H1 (cell line): ENCODE measurements around the gene TBX4. TPM values are rescaled to one million over a fixed set of nuclear protein-coding genes. Genes with fewer than 3 reads are reported as not detected.

Experiments used
- CTCF ChIA-PET: fragments of 300-600 bp; sonication (Branson Sonifier 250); formaldehyde crosslinking; loops from one replicate; lab custom pipeline; 2021; ENCODE audit not compliant: partially characterized antibody; lab: Charles Lee
- POLR2A ChIA-PET: fragments of 300-600 bp; sonication (Branson Sonifier 250); formaldehyde crosslinking; loops from one replicate; lab custom pipeline; 2021; ENCODE audit warnings: inconsistent platforms; ENCODE audit not compliant: partially characterized antibody; lab: Charles Lee
- DNase-seq, 2 experiments: peaks; one replicate each; pipeline versions ENCODE4 v3.0.0 to v3.0.0-alpha.2; 2010 to 2022; ENCODE audit warnings: low spot score in 2 of 2, low read depth in 1 of 2, mixed read lengths in 1 of 2
- FAIRE-seq: peaks from 2 replicates; lab custom pipeline; 2011; peaks lifted over from hg19 to GRCh38; lab: Jason Lieb, UNC
- H2AFZ ChIP-seq: 2 replicates; pipeline ENCODE4 v1.8.1; 2012; ENCODE audit warnings: low read length, inconsistent platforms
- H2AK5ac ChIP-seq: 2 replicates; pipeline ENCODE4 v1.6.1; 2013; ENCODE audit warnings: low read depth, low read length
- H2BK120ac ChIP-seq: replicated peaks from 2 replicates; pipeline ENCODE3; 2013; ENCODE audit warnings: low read depth, low read length, inconsistent platforms
- H2BK12ac ChIP-seq: 2 replicates; pipeline ENCODE4 v1.6.1; 2013; ENCODE audit warnings: low read depth, low read length
- H2BK15ac ChIP-seq: 2 replicates; pipeline ENCODE4 v1.6.1; 2013; ENCODE audit warnings: low read length
- H2BK20ac ChIP-seq: 2 replicates; pipeline ENCODE4 v1.6.1; 2013; ENCODE audit warnings: low read length
- H2BK5ac ChIP-seq: 2 replicates; pipeline ENCODE4 v1.6.1; 2013; ENCODE audit warnings: low read depth, low read length
- H3K14ac ChIP-seq: 2 replicates; pipeline ENCODE4 v1.6.1; 2013; ENCODE audit warnings: inconsistent platforms; ENCODE audit not compliant: insufficient read length
- H3K18ac ChIP-seq: 2 replicates; pipeline ENCODE4 v1.6.1; 2013; ENCODE audit warnings: low read length; ENCODE audit errors: extremely low read depth
- H3K23ac ChIP-seq: 2 replicates; pipeline ENCODE4 v1.6.1; 2013; ENCODE audit warnings: inconsistent platforms; ENCODE audit not compliant: insufficient read length
- H3K23me2 ChIP-seq: 2 replicates; pipeline ENCODE4 v1.6.1; 2013; ENCODE audit warnings: low read depth, low read length
- H3K27ac ChIP-seq: 2 replicates; pipeline ENCODE4 v1.6.1; 2011; ENCODE audit warnings: low read depth, low read length, inconsistent platforms
- H3K27me3 ChIP-seq, 4 experiments: replicated peaks in 1 of 4; 1 replicate in 1 of 4; 2 replicates in 3 of 4; pipeline versions ENCODE4 v1.6.1 to v1.8.1; 2011 to 2013; ENCODE audit warnings: low read length in 3 of 4, mild to moderate bottlenecking in 3 of 4, inconsistent platforms in 2 of 4, mixed read lengths in 2 of 4, moderate library complexity in 1 of 4; ENCODE audit not compliant: control insufficient read depth in 3 of 4, insufficient read depth in 3 of 4; ENCODE audit errors: extremely low read depth in 1 of 4
- H3K36me3 ChIP-seq, 4 experiments: 2 replicates each; pipeline versions ENCODE4 v1.6.1 to v1.8.1; 2011 to 2013; ENCODE audit warnings: mild to moderate bottlenecking in 4 of 4, low read length in 3 of 4, moderate library complexity in 2 of 4, control low read depth in 1 of 4, inconsistent platforms in 1 of 4; ENCODE audit not compliant: insufficient read depth in 4 of 4, control insufficient read depth in 2 of 4
- H3K4ac ChIP-seq: replicated peaks from 2 replicates; pipeline ENCODE3; 2013; ENCODE audit warnings: low read length, low read depth, mixed read lengths, inconsistent platforms; ENCODE audit not compliant: insufficient read length
- H3K4me1 ChIP-seq, 4 experiments: replicated peaks in 1 of 4; 1 replicate in 1 of 4; 2 replicates in 3 of 4; pipeline versions ENCODE4 v1.6.1 to v1.8.1; 2011 to 2013; ENCODE audit warnings: low read length in 3 of 4, inconsistent platforms in 2 of 4, mixed read lengths in 1 of 4; ENCODE audit not compliant: insufficient read depth in 4 of 4, control insufficient read depth in 3 of 4
- H3K4me2 ChIP-seq, 2 experiments: 2 replicates each; pipeline versions ENCODE4 v1.6.1 to v1.8.1; 2011 to 2013; ENCODE audit warnings: low read depth in 2 of 2, low read length in 2 of 2, control low read depth in 1 of 2, inconsistent platforms in 1 of 2, mild to moderate bottlenecking in 1 of 2; ENCODE audit not compliant: insufficient read depth in 1 of 2
- H3K4me3 ChIP-seq, 4 experiments: fragments of 200-600, 300-600 bp in 1 of 4; sonication (generic), shearing (Covaris generic), sonication (Bioruptor Twin) in 1 of 4; 2 replicates each; pipeline versions ENCODE4 v1.5.1 to v1.8.1; 2011 to 2016; ENCODE audit warnings: low read length in 4 of 4, low read depth in 3 of 4, control low read depth in 2 of 4, inconsistent platforms in 2 of 4, mild to moderate bottlenecking in 2 of 4, mixed read lengths in 1 of 4, moderate library complexity in 1 of 4; ENCODE audit not compliant: insufficient read depth in 2 of 4; ENCODE audit errors: extremely low read depth in 1 of 4
- H3K56ac ChIP-seq: replicated peaks from 2 replicates; pipeline ENCODE3; 2013; ENCODE audit warnings: low read depth, mild to moderate bottlenecking, mixed read lengths, low read length, inconsistent platforms; ENCODE audit not compliant: insufficient read length
- H3K79me1 ChIP-seq: 2 replicates; pipeline ENCODE4 v1.6.1; 2013; ENCODE audit warnings: low read depth, low read length, control low read depth
- H3K79me2 ChIP-seq, 2 experiments: 2 replicates each; pipeline versions ENCODE4 v1.6.1 to v1.8.1; 2012 to 2013; ENCODE audit warnings: low read length in 2 of 2, mild to moderate bottlenecking in 2 of 2, inconsistent platforms in 1 of 2; ENCODE audit not compliant: insufficient read depth in 2 of 2, control insufficient read depth in 1 of 2
- H3K9ac ChIP-seq, 4 experiments: replicated peaks in 1 of 4; 1 replicate in 1 of 4; 2 replicates in 3 of 4; pipeline versions ENCODE4 v1.6.1 to v1.8.1; 2011 to 2013; ENCODE audit warnings: low read depth in 3 of 4, low read length in 3 of 4, control low read depth in 2 of 4, mild to moderate bottlenecking in 2 of 4, moderate library complexity in 2 of 4, inconsistent platforms in 1 of 4; ENCODE audit errors: extremely low read depth in 1 of 4
- H3K9me3 ChIP-seq, 2 experiments: 2 replicates each; pipeline versions ENCODE4 v1.6.1 to v1.8.1; 2012 to 2013; ENCODE audit warnings: mild to moderate bottlenecking in 2 of 2, moderate library complexity in 2 of 2, control low read depth in 1 of 2, inconsistent platforms in 1 of 2, low read depth in 1 of 2, low read length in 1 of 2, mixed read lengths in 1 of 2; ENCODE audit not compliant: insufficient read depth in 2 of 2
- H4K20me1 ChIP-seq, 2 experiments: replicated peaks in 1 of 2; 2 replicates each; pipeline versions ENCODE3 to v1.8.1; 2011 to 2013; ENCODE audit warnings: inconsistent platforms in 2 of 2, low read length in 2 of 2, mild to moderate bottlenecking in 1 of 2; ENCODE audit not compliant: insufficient read depth in 2 of 2, control insufficient read depth in 1 of 2
- H4K5ac ChIP-seq: 2 replicates; pipeline ENCODE4 v1.6.1; 2013; ENCODE audit warnings: low read length, low read depth, mixed read lengths, inconsistent platforms; ENCODE audit not compliant: insufficient read length
- H4K8ac ChIP-seq: 2 replicates; pipeline ENCODE4 v1.8.0; 2013; ENCODE audit warnings: mild to moderate bottlenecking, moderate library complexity, low read length, inconsistent platforms; ENCODE audit not compliant: insufficient read depth; ENCODE audit errors: extremely low read depth
- H4K91ac ChIP-seq: replicated peaks from 2 replicates; pipeline ENCODE3; 2013; ENCODE audit warnings: low read length, mixed read lengths, inconsistent platforms; ENCODE audit not compliant: insufficient read length
- ATF3 ChIP-seq: IDR thresholded peaks from 2 replicates; pipeline ENCODE4 v1.6.1; 2011; ENCODE audit warnings: low read depth, mild to moderate bottlenecking, low read length; ENCODE audit not compliant: insufficient read depth
- GABPA ChIP-seq: IDR thresholded peaks from 2 replicates; pipeline ENCODE4 v1.6.1; 2011; ENCODE audit warnings: mild to moderate bottlenecking, low read length, moderate library complexity, borderline replicate concordance; ENCODE audit not compliant: insufficient read depth
- GTF2F1 ChIP-seq: IDR thresholded peaks from 2 replicates; pipeline ENCODE4 v1.6.1; 2012; ENCODE audit warnings: low read depth, low read length, improper control_type of control experiment, borderline replicate concordance
- NANOG ChIP-seq: IDR thresholded peaks from 2 replicates; pipeline ENCODE4 v1.6.1; 2011; ENCODE audit warnings: low read length, low read depth, mild to moderate bottlenecking, inconsistent platforms; ENCODE audit not compliant: insufficient read depth, poor library complexity, severe bottlenecking
- POLR2A ChIP-seq, 2 experiments: IDR thresholded peaks; 1 replicate in 1 of 2; 2 replicates in 1 of 2; pipeline ENCODE4 v1.6.1; 2011; ENCODE audit warnings: low read depth in 2 of 2, low read length in 2 of 2, mild to moderate bottlenecking in 2 of 2; ENCODE audit errors: control extremely low read depth in 1 of 2
- SP2 ChIP-seq: IDR thresholded peaks from 2 replicates; pipeline ENCODE4 v1.6.1; 2012; ENCODE audit warnings: mild to moderate bottlenecking, low read length, inconsistent platforms
- SRF ChIP-seq: IDR thresholded peaks from 2 replicates; pipeline ENCODE4 v1.6.1; 2011; ENCODE audit warnings: mild to moderate bottlenecking, low read depth, low read length, moderate library complexity
- SUZ12 ChIP-seq: fragments of 200-600 bp; sonication (generic); IDR thresholded peaks from 2 replicates; pipeline ENCODE4 v1.6.1; 2012; ENCODE audit warnings: mild to moderate bottlenecking, inconsistent platforms, low read length, moderate library complexity, mixed read lengths
- TAF1 ChIP-seq: IDR thresholded peaks from 2 replicates; pipeline ENCODE4 v1.6.1; 2011; ENCODE audit warnings: mild to moderate bottlenecking, low read depth, low read length
- TCF12 ChIP-seq: IDR thresholded peaks from 2 replicates; pipeline ENCODE4 v1.6.1; 2011; ENCODE audit warnings: low read depth, mild to moderate bottlenecking, low read length
- TEAD4 ChIP-seq: IDR thresholded peaks from 2 replicates; pipeline ENCODE4 v1.6.1; 2012; ENCODE audit warnings: low read depth, low read length, inconsistent platforms, mixed read lengths
- ZNF274 ChIP-seq: IDR thresholded peaks from 2 replicates; pipeline ENCODE4 v1.7.0; 2012; ENCODE audit warnings: low read length, borderline replicate concordance; ENCODE audit errors: extremely low read depth
- WGBS, 2 experiments: shearing (Covaris generic) in 1 of 2; methylation state at CpG; one replicate each; pipeline versions ENCODE4 v1.1.6 to v1.1.7; 2013 to 2015; ENCODE audit warnings: low lambda C conversion rate in 2 of 2, mixed read lengths in 2 of 2, inconsistent platforms in 1 of 2, low coverage in 1 of 2, missing lambda C conversion rate in 1 of 2; ENCODE audit not compliant: insufficient replicate concordance in 2 of 2, insufficient coverage in 1 of 2, insufficient read length in 1 of 2; ENCODE audit errors: extremely low coverage in 1 of 2, missing lambda C conversion rate in 1 of 2; 5-methylcytosine and 5-hydroxymethylcytosine counted together
- polyA plus RNA-seq, 7 experiments: library from polyadenylated mRNA; depleted of rRNA in 3 of 7; stranded (reverse) in 5 of 7; unstranded in 2 of 7; fragments of >200 nt in 5 of 7; fragments of 200-250 nt in 2 of 7; gene quantifications; 1 replicate in 5 of 7; 2 replicates in 1 of 7; 4 replicates in 1 of 7; pipeline versions ENCODE4 v1.2.1 to v1.2.3, GENCODE V29; 2011 to 2013; ENCODE audit warnings: missing spikeins in 2 of 7, mixed read lengths in 2 of 7
- total RNA-seq: library from RNA; stranded (reverse); fragmentation: NEBNext Ultra II Directional; extraction: Animal tissue kit (Norgen Biotek cat#: 25700); gene quantifications from 2 replicates; pipeline ENCODE4 v1.2.1, GENCODE V29; 2021

TBX4 gene
- total and polyA plus RNA-seq, 2 of the 8 experiments (the other 6 are each of a cell fraction or from before 2014, with no cell fraction given) = 0.02 TPM; not detected in 1

- Histone ChIP-seq H3K4me3 (no peak overlapping the region), H3K79me1 (no peaks in the 10 kb centered on the region), H3K27ac (no peak overlapping the region), H3K79me2 (no peaks in the 10 kb centered on the region), H3K18ac (no peak overlapping the region), H4K91ac (no peak overlapping the region), H3K14ac (no peak overlapping the region), H4K20me1 (peaks cover 17 to 27% of the 10 kb centered on the region in 2 experiments), H3K4me1 (peaks cover 2 to 34% (median 13%) of the 10 kb centered on the region in 4 experiments; a peak in 6 of 7 replicates), H3K27me3 (peaks cover 82 to 100% (median 100%) of the 10 kb centered on the region in 4 experiments), H2BK12ac (no peak overlapping the region), H2AFZ (no peak overlapping the region), H3K23ac (no peak overlapping the region), H3K4ac (no peak overlapping the region), H3K36me3 (peaks cover 0 to 12% (median 0%) of the 10 kb centered on the region in 4 experiments; a peak in 1 of 8 replicates), H3K4me2 (no peak overlapping the region), H2BK20ac (no peak overlapping the region), H2BK120ac (no peak overlapping the region), H4K5ac (no peak overlapping the region), H3K9me3 (peaks cover 0 to 4% of the 10 kb centered on the region in 2 experiments; a peak in 1 of 4 replicates), H2BK15ac (no peak overlapping the region), H3K23me2 (no peaks in the 10 kb centered on the region; the same call in 1 of the 2 replicates), H4K8ac (no peak overlapping the region), H2BK5ac (no peak overlapping the region), H2AK5ac (peak overlapping the region; percentile 18; the same call in 1 of the 2 replicates), H3K56ac (no peak overlapping the region), H3K9ac (no peak overlapping the region)
- ChIA-PET CTCF (interaction anchor here (0.7 to 2.4 kb wide), 3 partner anchors 10 to 82 kb away, joined by 3 to 11 read pairs (median 4); no protein-coding TSS in a partner anchor), POLR2A (interaction anchor here (0.8 to 1.3 kb wide), 3 partner anchors 11 to 63 kb away, joined by 3 read pairs; no protein-coding TSS in a partner anchor)
- FAIRE-seq = no peak
- 32% methylated on average over 9 of the region's 9 CpGs; no CpG with 5 or more reads in 1 of the 2 experiments for WGBS, 2 experiments
- peak in 1 of 2 experiments; percentile 45 for DNase-seq
- no peak for TF ChIP-seq TEAD4
- TF ChIP-seq SUZ12 = peak; percentile 72
- TF ChIP-seq GABPA = no peak
- no peak for TF ChIP-seq TCF12
- no peak for TF ChIP-seq NANOG
- no peak for TF ChIP-seq TAF1
- no peak for TF ChIP-seq POLR2A (IDR thresholded peaks at IDR 0.05; ENCODE audit: control extremely low read depth in 1 of 2, low read depth in 2 of 2, low read length in 2 of 2)
- no peak for TF ChIP-seq SRF
- no peak for TF ChIP-seq GTF2F1
- TF ChIP-seq ATF3 = no peak
- no peak for TF ChIP-seq ZNF274
- TF ChIP-seq SP2 = no peak
Observed at GRCh38 chr17:61459939-61460718, 7.9 kb downstream of the TBX4 start.
